ENCODE results near the gene TTLL11.

DNA sequence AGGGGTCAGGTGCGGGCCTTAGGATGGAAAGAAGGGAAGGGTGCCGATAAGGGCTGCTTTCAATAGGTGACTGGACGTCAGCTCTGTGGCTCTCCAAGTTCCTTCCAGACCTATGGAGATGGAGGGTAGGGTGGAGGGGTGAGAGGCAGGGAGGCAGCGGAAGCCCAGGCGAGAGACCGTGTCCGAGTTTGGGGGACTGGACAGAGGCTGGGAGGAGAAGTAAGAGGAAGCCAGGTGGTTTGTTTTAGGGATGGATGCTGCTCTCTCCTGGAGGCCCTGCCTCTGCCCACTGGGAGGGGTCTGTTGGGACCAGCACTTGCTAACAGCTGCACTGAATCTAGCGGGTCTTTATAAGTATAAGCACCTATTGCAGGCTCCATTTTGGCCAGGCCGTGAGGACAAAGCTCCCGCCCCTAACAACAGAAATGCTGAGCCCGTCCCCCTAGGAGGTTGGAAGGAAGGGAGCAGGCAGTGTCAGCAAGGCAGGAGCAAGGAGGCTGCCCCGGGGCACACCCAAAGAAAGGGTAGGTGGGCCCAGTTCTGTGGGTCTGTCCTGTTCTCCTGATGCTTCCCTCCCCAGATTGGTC lies 274.2 kb downstream of the TTLL11 start:
- TF ChIP-seq POLR2A (IDR thresholded peaks at IDR 0.05) (no peak), CTCF (IDR thresholded peaks at IDR 0.05) (no peak)

All from gastroesophageal sphincter (tissue), 3 donors.